C1 segment of cervical spinal cord (tissue), 14 donors: ENCODE data around the gene ABHD12.
"Not testable (repeated sequence)": the region's sequence is repeated elsewhere in the genome, so short reads cannot be mapped to it uniquely, and the experiment has no call there.

Experiments used
- DNase-seq, 14 donors: peaks; one replicate each; lab custom pipeline; 2025; lab: John Stamatoyannopoulos, UW

Gene ABHD12

DNA sequence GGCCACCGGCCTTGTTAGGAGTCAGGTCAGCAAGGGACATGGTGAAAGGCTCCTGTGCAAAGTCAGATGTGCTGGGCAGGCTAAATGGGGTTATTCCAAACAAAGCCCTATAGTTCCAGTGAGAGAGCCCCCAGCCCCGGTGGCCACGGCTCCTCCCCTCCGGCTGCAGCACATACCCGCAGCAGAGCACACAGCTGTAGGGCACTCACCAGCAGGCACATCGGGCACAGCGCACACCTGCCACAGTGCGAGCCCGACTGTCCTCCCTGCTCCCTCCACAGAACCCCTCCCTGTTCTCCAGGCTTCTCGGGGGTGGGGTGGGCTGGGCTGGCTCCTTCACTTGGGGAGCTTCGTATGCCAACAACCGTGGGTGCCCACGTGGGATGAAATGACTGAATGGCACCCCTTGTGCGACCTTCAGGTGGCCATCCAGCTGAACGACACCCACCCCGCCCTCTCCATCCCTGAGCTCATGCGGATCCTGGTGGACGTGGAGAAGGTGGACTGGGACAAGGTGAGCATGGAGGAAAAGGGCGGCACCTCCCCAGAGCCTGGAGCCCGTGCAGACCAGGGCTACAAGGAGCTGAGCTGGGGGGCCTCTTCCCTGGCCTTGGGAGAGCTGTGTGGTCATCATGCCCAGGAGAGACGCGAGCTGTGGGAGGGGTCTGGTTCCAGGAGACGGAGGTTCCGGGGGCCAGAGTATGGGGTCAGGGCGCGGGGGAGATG lies 111.8 kb downstream of the ABHD12 start:
- DNase-seq = no peak

DNA sequence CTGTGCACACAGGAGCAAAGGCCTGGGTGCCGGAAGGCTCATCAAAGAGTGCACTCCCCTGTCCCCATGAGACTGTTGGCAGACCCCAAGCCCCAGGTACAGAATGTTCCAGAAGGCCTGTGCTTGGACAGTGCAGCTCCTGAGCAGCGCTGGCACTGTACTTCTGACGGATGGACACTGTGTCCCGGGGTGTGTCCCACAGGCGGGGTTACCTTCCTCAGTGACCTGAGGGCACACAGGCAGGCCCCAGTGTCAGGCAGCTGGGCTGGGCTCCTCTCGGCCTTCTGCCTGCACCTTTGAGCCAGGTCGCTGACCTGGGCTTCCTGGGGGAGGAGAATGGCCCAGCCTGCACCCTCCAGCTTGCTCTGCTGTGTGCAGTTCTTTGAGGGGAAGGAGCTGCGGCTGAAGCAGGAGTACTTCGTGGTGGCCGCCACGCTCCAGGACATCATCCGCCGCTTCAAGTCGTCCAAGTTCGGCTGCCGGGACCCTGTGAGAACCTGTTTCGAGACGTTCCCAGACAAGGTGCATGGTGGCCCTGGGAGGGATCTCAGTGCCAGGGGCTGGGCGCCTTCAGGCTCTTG lies 112.6 kb downstream of the ABHD12 start:
- no peak for DNase-seq

DNA sequence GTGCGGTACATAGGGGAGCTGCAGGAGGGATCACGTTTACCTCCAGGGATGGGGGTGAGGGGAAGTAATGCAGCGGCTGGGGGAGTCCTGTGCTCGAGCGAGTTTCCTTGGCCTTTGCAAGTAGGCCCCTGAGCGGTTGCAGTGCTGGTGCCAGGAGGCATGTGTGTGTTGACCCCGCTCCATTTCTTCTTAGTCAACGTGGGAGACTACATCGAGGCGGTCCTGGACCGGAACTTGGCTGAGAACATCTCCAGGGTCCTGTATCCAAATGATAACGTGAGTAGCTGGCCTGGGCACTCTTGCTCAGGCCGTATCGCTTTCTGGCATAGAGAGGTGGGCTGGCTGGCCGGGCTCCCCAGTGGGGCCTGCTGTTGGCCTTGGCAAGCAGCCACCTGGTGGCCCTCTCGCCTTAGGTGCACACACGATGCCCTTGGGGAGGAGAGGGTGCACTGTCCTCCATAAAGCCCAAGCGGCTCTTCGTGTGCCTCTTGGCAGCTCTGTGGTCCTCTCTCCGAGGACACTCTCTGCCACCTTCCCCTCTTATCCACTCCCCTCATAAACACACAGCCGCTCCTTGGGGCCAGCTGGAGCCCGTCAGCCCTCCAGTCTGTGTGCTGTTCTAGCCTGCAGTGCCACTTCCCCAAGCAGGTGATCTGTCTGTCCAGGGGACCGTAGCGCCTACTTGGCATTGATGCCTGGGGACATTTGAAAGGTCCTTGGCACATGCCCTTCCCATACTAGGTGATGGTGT lies 113.4 kb downstream of the ABHD12 start:
- peak in 1 of 14 donors; percentile 26 for DNase-seq

DNA sequence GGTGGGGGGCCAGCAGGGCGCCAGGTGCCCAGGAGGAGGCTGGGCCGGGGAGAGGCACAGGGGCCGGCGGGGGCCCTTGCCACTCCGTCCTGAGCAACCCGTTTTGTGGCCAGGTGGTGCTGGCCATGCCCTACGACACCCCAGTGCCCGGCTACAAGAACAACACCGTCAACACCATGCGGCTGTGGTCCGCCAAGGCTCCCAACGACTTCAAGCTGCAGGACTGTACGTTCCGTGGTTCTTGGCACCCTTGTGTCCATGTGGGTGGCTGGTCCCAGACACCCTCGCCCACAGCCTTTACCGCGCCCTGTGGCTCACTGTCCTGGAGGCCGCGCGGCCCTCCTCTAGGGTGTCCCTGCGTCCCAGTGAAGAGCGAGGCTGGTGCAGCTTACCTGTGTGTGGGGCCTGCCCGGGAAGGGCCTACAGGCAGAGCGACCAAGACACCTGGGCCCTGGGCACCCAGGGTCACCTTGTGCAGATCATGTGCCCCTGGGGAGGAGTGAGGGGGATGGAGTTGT lies 114.0 kb downstream of the ABHD12 start:
- peak in 1 of 14 donors; percentile 17 for DNase-seq

DNA sequence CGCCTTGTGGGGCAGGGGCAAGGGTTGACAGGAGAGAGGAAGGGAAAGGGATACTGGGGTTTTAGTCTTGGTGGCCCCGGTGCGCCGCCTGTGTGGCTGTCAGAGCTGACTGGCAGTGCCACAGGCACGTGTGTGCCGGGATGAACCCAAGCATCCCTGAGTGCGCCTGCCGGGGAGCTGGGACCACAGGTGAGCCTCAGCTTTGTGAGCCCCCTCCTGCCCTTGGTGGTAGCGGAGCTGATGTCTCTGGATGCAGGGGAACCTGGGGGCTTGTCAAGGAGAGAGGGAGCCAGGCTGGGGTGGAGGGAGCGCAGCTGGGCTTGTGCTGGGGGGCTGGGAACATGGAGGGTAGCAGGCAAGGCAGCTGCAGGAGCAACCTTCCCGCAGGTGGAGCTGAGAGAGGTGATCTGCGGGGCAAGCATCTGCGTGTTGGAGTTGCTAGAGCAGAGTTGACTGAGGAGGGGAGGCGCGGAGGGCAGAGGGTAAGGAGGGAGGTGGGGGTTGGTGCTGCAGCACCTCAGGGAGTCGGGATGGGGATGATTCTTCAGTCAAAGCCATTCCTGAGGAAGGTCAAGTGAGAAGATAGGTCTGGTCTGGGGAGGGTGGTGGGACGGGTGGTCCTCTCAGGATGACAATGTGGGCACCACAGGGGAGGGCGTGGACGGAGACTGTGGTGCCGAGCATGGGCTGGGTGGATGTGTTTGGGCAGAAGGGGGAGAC lies 114.7 kb downstream of the ABHD12 start:
- DNase-seq = no peak

DNA sequence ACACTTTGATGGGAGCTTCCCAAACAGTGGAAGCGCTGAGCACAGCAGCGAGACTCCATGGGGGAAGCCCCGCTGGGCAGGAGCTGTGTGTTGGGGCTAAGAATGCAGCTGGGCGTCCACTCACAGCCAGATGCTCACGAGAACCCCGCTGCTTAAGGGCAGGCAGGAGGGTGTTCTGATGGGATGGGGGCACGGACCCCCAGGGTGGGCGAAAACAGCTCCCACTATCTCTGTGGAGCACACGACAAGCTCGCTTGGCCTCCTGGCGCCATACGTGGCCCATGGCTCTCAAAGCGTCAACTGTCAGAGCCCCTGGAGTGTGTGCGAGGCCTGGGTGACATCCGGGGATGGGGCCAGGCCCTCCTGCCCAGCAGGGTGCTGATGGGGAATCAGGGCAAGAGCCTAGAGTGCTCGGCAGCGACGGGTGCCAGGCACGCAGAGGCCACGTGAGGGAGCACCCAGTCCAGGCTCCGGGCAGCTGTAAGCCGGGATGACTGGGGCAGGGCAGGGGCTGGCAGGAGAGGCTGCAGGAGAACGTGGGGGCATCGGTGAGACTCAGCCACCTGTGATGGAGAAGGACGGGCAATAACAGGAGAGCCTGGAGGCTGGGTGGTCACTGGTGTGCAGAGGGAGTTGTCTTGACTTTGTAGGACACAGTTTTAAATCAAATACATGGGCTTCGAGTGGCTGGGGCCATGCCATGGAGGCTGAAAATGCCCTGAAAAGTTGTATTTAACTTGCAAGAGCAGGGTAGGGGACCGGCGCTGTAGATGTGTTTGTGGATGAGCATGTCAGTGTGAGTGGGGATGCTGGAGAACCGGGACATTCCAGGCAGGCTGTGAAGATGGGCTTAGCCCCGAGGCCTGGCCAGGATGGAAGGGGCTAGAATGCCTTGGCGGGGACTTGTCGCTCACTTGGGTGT lies 115.5 kb downstream of the ABHD12 start:
- peak in 1 of 14 donors; percentile 41 for DNase-seq

DNA sequence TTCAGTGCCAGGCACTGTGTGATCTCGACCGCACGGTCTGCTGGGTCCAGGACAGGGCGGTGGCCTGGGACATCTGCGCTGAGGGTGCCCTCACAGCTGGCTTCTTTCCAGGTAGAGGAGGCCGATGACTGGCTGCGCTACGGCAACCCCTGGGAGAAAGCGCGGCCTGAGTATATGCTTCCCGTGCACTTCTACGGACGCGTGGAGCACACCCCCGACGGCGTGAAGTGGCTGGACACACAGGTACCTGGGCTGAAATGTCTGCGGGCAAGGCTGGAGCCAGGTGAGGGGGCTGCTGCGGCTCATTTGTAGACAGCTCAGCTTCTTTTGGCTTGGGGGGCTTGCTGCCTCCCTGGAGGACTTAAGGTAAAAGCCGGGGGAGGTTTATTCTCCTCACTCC lies 116.2 kb downstream of the ABHD12 start:
- no peak for DNase-seq

DNA sequence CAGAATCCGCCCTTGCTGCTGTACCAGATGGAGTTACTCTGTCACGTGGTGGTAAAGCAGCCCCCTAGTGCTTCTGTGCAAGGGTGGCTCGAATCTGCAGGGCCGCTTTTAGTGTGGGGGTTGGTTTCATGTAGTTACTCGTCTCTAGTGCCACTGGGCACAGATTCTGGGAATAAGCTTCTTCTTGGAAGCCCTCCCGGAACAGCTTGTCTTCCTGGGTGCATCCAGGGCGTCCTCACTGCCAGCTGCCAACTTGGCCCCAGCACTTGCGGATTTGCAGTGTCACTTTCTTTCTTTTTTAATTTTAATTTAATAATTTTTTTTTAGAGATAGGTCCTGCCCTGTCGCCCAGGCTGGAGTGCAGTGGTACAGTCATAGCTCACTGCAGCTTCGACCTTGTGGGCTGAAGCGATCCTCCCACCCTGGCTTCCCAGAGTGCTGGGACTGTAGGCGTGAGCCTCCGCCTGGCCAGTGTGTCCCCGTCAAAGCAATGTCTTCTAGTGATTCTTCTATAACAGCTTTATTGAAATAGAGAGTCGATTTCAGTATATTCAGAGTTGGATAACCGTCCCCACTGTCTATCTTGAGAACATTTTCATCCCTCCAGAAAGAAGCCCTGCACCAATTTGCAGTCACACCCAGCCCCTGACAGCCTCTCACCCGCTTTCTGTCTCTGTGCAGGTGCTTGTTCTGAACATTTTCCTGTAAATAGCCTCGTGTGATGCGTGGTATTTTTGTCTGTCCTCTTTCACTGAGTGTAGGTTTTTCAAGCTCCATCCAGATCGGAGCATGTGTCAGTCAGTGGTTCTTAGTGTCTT lies 116.9 kb downstream of the ABHD12 start:
- DNase-seq = peak in 7 of 14 donors; percentile 22 to 78 (median 48)

DNA sequence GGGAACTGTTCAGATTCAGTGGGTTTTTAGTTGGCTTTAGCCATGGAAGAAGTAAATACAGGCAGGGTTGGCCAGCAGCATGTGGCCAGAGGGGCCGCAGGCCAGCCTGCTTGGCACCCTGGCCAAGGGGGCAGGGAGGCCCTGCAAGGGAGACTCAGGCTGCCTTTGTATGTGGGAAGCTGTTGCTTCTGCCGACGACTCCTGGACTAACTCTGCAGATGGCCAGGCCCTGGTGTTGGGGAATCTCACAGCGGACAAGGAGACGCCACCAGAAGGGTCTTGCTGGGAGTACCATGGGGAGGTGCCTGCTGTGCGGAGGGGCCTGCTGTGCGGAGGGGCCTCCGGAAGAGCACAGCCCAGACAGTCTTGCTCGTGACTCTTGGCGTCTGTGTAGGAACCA lies 117.6 kb downstream of the ABHD12 start:
- peak in 7 of 14 donors; percentile 21 to 70 (median 53) for DNase-seq

DNA sequence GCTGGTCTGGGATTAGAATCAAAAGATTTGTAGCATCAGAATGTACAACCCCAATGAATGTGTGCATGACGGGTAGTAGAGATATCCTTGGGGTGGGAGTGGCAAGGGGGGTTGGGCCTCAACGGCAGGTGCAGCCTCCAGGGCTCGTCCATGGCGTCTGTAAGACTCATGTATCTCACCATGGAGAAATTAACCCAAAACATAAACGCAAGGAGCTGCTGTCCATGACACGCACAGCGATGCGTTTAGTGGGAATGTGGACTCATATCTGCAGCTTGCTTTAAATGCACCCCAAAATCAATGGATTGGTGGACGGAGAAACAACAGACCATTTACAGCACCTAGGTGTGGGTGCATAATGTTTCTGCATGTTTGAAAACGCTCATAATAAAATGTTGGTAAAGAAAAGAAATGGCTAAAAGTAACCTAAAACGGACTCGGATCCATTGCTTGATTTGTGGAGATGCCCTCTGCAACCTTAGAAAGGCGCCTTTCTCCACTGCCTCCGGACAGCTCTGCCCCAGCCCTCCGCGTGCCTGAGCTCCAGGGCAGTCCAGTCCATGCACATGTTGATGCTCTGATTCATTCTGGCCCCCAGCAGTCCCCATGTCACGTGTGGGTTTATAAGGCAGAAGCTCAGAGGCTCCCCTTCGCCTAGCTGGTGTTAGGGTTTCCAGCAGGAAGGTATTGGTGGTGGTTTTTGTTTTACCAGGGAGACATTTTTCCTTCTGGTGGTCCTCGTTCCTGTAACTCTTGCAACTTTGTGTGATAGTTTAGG lies 118.2 kb downstream of the ABHD12 start:
- peak in 2 of 14 donors; percentile 30 to 32 for DNase-seq

DNA sequence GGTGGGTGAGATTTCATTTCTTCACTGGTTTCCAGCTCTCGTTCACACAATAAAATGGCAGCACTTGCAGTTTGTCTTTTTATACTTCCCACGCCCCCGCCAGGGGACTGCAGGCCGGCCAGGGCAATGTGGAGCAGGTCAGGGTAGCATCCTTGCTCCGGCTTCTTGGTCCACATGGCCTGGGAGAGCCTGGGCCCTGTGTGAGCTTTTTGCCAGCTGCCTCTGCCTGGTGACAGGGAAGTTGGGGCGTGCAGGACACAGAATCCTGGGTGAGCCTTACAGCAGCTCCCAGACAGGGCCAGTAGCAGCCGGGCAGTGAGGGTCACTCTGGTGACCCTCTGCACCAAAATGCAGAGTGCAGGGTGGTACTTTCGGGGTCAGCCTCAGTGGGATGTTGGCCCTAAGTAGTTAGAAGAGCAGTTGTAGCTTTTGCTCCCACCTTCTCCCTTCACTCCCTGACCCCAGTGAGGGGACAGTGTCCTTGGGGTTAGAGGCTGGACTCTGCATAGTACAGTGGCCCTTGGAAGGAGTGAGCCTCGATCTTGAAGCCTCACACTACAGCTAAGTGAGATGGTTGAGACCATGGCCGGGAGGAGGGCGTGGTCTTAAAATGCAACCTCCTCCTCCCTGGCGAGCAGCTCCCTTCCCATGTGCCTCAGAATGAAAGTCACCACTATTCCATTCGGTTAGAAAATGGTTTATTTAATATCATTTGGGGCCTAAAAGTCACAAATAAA lies 119.0 kb downstream of the ABHD12 start:
- DNase-seq = no peak

DNA sequence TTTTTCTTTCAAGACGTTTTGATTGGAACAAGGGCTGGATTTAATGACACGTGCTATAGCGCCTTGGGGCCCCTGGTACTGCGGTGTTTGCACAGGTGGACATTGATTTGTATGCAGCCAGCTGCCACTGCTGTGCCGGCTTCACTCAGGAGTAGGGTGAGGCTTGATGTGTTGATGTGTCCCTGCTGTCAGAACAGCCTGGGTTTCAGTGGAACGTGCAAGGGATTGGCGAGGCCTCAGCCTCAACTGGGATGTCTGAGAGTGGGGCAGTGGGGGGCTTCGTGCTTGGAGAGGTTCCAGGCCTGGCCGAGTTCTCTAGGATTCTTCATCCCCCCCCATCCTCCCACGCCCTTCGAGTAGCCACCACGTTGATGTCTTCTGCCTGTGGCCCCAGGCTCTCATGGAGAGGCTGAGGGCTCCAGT lies 119.8 kb downstream of the ABHD12 start:
- no peak for DNase-seq

DNA sequence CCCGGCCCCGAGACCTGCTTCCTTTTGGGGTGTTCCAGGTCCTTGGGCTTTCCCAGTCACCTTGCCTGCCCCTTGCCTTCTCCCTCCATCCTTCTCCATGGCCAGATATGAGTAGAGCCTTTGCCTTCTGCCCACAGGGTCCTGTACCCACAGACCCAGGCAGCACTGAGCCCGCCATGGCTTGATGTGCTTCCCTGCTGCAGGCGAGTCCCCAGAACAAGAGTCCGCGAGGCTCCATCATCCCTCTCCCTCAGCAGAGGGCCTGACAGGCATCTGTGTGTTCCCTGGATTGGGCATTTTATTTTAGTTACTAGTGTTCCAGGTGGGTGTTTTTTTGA lies 120.8 kb downstream of the ABHD12 start:
- no peak for DNase-seq

DNA sequence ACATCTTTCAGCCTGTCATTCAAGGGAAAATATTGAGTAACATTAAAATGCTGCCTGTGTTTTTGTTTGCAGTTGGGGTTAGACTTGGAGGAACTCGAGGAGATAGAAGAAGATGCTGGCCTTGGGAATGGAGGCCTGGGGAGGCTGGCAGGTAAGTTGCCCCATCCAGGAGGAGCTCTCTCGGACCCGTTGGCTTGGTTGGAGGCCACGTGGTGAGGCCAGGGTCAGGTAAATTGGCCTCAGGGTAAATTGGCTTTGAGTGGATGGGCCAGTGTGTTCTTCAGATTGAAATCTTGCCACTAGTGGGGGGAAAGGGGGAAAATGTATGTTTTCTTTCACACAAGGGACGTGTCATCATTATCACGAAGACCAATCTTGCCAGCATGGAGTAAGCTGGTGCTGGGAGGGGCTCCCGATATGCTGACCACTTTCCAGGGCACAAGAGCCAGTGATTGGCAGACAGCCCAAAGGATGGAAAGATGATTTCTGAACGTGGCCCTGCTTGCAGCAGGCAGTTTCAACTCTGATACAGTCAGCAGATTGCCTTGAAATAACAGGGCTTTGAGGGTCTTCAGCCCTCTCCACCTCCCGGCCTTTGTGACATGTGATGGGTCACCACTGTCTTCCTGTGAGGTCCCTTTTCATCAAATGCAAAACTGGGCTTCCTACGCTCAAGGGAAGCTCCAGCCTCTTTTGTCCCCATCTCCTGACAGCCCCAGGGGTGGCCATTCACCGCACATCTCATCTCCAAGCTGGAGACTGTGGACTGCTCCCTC lies 121.4 kb downstream of the ABHD12 start:
- no peak for DNase-seq

DNA sequence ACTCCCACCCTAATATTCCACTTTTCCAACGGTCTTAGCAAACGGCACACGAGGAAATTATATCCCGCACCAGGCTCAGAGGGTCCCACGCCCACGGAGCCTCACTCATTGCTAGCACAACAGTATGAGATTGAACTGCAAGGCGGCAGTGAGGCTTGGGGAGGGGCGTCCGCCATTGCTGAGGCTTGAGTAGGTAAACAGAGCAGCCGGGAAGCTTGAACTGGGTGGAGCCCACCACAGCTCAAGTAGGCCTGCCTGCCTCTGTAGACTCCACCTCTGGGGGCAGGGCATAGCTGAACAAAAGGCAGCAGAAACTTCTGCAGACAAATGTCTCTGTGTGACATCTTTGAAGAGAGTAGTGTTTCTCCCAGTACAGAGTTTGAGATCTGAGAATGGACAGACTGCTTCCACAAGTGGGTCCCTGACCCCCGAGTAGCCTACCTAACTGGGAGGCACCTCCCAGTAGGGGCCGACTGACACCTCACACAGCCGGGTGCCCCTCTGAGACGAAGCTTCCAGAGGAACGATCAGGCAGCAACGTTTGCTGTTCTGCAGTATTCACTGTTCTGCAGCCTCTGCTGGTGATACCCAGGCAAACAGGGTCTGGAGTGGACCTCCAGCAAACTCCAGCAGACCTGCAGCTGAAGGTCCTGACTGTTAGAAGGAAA lies 129.7 kb downstream of the ABHD12 start:
- DNase-seq = not testable (repeated sequence)

DNA sequence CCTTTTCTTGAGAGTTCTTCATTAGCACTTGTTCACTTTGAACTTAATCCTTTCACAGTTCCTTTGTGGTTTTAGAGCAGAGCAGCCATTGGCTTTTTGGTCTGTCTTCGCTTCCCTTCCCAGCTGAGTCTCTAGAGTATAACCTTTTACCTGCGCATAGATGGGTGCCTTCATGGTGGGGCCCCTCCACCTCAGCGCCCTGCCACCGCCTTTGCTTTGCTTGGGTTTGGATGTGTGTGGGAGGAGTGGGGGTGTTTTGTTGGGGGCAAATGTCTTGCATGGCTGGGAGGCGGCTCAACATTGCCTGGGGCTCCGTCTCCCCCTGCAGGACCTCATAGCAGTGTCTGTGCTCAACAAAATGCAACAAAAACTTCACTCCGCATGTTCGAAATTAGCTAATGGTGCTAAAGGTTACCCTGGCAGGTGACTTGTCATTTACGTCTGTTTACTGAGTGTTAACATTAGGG lies 130.8 kb downstream of the ABHD12 start:
- DNase-seq = no peak

DNA sequence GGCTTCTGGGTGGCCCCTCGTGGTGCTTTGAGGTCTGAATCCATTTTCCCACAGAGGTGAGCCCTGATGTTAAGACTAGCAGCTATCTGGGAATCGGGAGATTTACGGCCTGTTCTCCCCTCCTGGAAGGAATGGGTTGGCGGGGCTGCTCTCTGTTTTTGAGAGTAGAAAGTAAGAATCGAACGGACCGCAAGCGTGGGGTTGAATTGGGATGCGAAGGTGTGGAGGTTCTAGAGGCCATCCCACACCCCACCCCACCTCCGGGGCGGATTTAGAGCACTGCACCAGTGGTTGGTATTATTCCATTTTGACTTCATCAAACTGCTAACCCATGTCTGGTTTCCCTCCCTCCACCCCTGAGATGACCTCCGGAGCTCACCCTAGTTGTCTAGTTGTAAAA lies 131.3 kb downstream of the ABHD12 start:
- DNase-seq = no peak
